Nephron (organoid): ENCODE measurements around the gene PPP2R2D.

ENCODE experiments used
- H3K27ac Mint-ChIP-seq, 3 experiments: 2 replicates each; pipeline ENCODE4 v1.8.0; 2020; ENCODE audit warnings: mixed read lengths in 3 of 3, mild to moderate bottlenecking in 2 of 3, moderate library complexity in 1 of 3
- H3K27me3 Mint-ChIP-seq: 2 replicates; pipeline ENCODE4 v1.8.0; 2021; ENCODE audit warnings: low read depth, mild to moderate bottlenecking, moderate library complexity, mixed read lengths
- H3K36me3 Mint-ChIP-seq: 2 replicates; pipeline ENCODE4 v1.8.0; 2020; ENCODE audit warnings: low read depth, mixed read lengths
- H3K4me1 Mint-ChIP-seq: 2 replicates; pipeline ENCODE4 v1.8.0; 2020; ENCODE audit warnings: mixed read lengths
- H3K4me3 Mint-ChIP-seq, 3 experiments: 2 replicates each; pipeline ENCODE4 v1.8.0; 2020; ENCODE audit warnings: mild to moderate bottlenecking in 3 of 3, mixed read lengths in 3 of 3, moderate library complexity in 2 of 3
- H3K9me3 Mint-ChIP-seq: 2 replicates; pipeline ENCODE4 v1.8.0; 2020; ENCODE audit warnings: mixed read lengths
- CTCF ChIP-seq, 3 experiments: fragments of 200-600 bp; sonication (generic); IDR thresholded peaks; one replicate each; pipeline ENCODE4 v1.5.0; 2021; ENCODE audit warnings: antibody characterized with exemption in 3 of 3; ENCODE audit not compliant: unreplicated experiment in 3 of 3

Gene PPP2R2D

DNA sequence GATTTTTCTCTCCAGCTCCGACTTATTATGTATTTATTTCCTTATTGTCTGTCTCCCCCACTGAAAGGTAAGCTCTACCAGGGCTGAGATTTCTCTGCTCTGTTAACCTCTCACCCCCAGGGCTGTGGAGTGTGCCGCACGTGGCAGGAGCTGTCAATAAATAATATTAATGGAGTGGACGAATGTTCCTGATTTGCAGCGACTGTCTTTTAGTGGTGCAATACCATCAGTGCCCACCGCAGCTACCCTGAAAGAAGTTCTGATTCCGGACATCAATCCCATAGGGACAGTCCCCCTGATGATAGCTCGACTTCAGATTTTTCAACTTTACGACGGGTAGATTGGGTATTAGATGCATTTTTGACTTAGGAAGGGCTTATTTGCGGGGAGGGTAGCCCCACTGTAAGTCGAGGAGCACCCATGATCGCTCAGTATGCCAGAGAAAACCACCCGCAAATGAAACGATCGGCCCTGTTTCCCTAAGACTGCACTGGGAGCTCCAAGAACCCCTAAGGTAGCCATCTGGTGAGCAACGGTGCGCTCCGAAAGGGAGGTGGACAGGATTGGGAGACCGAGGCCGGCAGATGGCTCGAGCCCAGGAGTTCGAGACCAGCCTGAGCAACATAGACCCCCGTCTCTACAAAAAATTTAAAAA is 986 bp upstream of the PPP2R2D start:
- peak in 1 of 3 experiments; percentile 22 for TF ChIP-seq CTCF (IDR thresholded peaks at IDR 0.05; ENCODE audit: unreplicated experiment in 3 of 3)
- H3K27ac Mint-ChIP-seq: peak overlapping the region; percentile 54 to 89 (median 75)
- H3K36me3 Mint-ChIP-seq: peaks cover 4% of the 10 kb centered on the region
- peak overlapping the region; percentile 90 to 91 (median 91) for H3K4me3 Mint-ChIP-seq
- no peaks in the 10 kb centered on the region for H3K9me3 Mint-ChIP-seq
- peaks cover 21% of the 10 kb centered on the region for H3K4me1 Mint-ChIP-seq
- H3K27me3 Mint-ChIP-seq: peaks cover 43% of the 10 kb centered on the region

DNA sequence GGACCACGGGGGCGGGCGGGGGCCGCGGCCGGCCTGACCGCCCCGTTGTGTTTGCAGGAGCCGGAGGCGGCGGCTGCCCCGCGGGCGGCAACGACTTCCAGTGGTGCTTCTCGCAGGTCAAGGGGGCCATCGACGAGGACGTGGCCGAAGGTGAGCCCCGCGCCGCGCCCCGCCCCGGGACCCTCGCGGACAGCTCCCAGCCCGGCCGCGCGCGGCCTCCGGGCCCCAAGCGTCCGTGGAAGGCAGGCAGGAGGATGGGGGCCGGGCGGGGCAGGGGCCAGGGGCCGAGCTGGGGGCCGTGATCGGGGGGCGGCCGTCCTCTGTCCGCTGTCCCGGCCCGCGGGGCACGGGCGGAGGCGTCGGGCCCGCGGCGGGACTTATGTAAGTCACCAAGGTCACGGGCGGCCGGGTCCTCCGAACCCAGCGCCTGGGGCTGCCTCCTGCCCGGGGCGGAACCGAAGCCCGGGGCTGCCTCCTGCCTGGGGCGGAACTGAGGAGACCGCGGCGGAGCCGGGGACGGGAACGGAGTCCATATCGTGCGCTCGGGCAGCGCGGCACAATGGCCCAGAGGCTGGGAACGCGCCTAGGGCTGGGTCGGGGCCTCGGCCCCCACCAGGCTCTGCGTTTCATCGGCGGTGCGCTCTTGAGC is 497 bp downstream of the PPP2R2D start:
- Mint-ChIP-seq H3K27ac (peak overlapping the region; percentile 80 to 94 (median 94)), H3K9me3 (no peaks in the 10 kb centered on the region), H3K4me1 (peaks cover 21% of the 10 kb centered on the region), H3K36me3 (peaks cover 9% of the 10 kb centered on the region), H3K27me3 (peaks cover 36% of the 10 kb centered on the region), H3K4me3 (peak overlapping the region; percentile 85 to 97 (median 93))
- TF ChIP-seq CTCF (IDR thresholded peaks at IDR 0.05; ENCODE audit: unreplicated experiment in 3 of 3): no peak

DNA sequence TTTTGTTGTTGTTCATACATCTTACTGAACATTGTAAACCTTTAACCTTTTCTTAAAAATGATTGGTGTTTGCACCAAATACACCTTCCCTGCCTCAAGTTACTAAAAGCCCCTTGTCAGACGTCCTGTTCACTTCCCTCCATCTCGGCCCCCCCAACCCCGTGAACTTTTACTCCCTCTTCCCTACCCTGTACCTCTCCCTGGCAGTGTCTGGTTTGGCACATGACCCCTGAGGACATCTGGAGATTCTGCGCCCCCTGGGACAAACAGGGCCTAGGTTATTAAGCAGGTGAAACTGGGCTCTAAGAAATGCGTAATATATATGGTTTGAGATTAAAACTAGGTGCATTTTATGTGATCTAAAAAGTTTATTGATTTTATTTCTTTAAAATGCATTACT is 1.4 kb downstream of the PPP2R2D start:
- no peak for TF ChIP-seq CTCF (IDR thresholded peaks at IDR 0.05; ENCODE audit: unreplicated experiment in 3 of 3)
- Mint-ChIP-seq H3K4me1 (peaks cover 21% of the 10 kb centered on the region), H3K27me3 (peaks cover 27% of the 10 kb centered on the region), H3K9me3 (no peaks in the 10 kb centered on the region), H3K27ac (peak overlapping the region; percentile 80 to 94 (median 94)), H3K36me3 (peaks cover 11% of the 10 kb centered on the region), H3K4me3 (peak overlapping the region; percentile 85 to 97 (median 93))

- H3K27me3 Mint-ChIP-seq: peaks cover 25% of the 10 kb centered on the region
- H3K4me1 Mint-ChIP-seq: peaks cover 21% of the 10 kb centered on the region
- H3K9me3 Mint-ChIP-seq: no peaks in the 10 kb centered on the region
- peak overlapping the region; percentile 85 to 97 (median 93) for H3K4me3 Mint-ChIP-seq
- H3K36me3 Mint-ChIP-seq: peaks cover 11% of the 10 kb centered on the region
- H3K27ac Mint-ChIP-seq: no peak overlapping the region
- TF ChIP-seq CTCF (IDR thresholded peaks at IDR 0.05; ENCODE audit: unreplicated experiment in 3 of 3): no peak
Measured at GRCh38 chr10:131902691-131903090, 1.9 kb downstream of the PPP2R2D start.

GRCh38 chr10:131905267-131905571 is 4.4 kb downstream of the PPP2R2D start:
- no peaks in the 10 kb centered on the region for H3K9me3 Mint-ChIP-seq
- H3K27ac Mint-ChIP-seq: peak overlapping the region in 2 of 3 experiments; percentile 36 to 70
- peaks cover 2% of the 10 kb centered on the region for H3K27me3 Mint-ChIP-seq
- peaks cover 11% of the 10 kb centered on the region for H3K36me3 Mint-ChIP-seq
- H3K4me3 Mint-ChIP-seq: peak overlapping the region; percentile 5 to 23 (median 15)
- peaks cover 27% of the 10 kb centered on the region for H3K4me1 Mint-ChIP-seq
- no peak for TF ChIP-seq CTCF (IDR thresholded peaks at IDR 0.05; ENCODE audit: unreplicated experiment in 3 of 3)
